GM12891 (cell line): Measurements from ENCODE around the gene STK38L.

ENCODE experiments used
- PAX5 ChIP-seq: IDR thresholded peaks from 2 replicates; pipeline ENCODE4 v1.6.1; 2011; ENCODE audit warnings: low read length, moderate library complexity, mild to moderate bottlenecking; ENCODE audit not compliant: insufficient read depth, severe bottlenecking
- POLR2A ChIP-seq: IDR thresholded peaks from 2 replicates; pipeline ENCODE4 v1.6.1; 2011; ENCODE audit warnings: low read depth, low read length, control low read depth
- POLR2AphosphoS5 ChIP-seq: IDR thresholded peaks from 2 replicates; pipeline ENCODE4 v1.6.1; 2011; ENCODE audit warnings: low read depth, low read length, control low read depth
- POU2F2 ChIP-seq: IDR thresholded peaks from 2 replicates; pipeline ENCODE4 v1.6.1; 2011; ENCODE audit warnings: low read depth, mild to moderate bottlenecking, control low read depth, low read length, moderate library complexity
- SPI1 ChIP-seq: IDR thresholded peaks from 2 replicates; pipeline ENCODE4 v1.6.1; 2011; ENCODE audit warnings: low read depth, low read length, control low read depth
- TAF1 ChIP-seq: IDR thresholded peaks from 2 replicates; pipeline ENCODE4 v1.6.1; 2011; ENCODE audit warnings: low read depth, low read length, control low read depth

- TF ChIP-seq POLR2A (no peak), POLR2AphosphoS5 (no peak), TAF1 (no peak), PAX5 (no peak), POU2F2 (no peak), SPI1 (no peak)
These were observed 17.6 kb upstream of the STK38L start for GRCh38 chr12:27226407-27226929.
